Astrocyte of the spinal cord (primary cell): Measurements from ENCODE around the gene PRKCE.

ENCODE experiments used
- DNase-seq: peaks from one replicate; pipeline ENCODE4 v3.0.0; 2011; ENCODE audit warnings: low read depth, low spot score
- H3K4me3 ChIP-seq: 2 replicates; pipeline ENCODE4 v1.5.1; 2011; ENCODE audit warnings: low read depth, mild to moderate bottlenecking, low read length, moderate library complexity
- in situ Hi-C: cut with HindIII; loops from 2 replicates; pipeline ENCODE4 v1.10.0; 2017; ENCODE audit warnings: low sequenced_read_pairs
- TF ChIP-seq, protein P1 (sequence below): IDR thresholded peaks from 2 replicates; pipeline ENCODE4 v1.5.1; 2012; ENCODE audit warnings: low read depth, mild to moderate bottlenecking, low read length, inconsistent platforms

Gene PRKCE

DNA sequence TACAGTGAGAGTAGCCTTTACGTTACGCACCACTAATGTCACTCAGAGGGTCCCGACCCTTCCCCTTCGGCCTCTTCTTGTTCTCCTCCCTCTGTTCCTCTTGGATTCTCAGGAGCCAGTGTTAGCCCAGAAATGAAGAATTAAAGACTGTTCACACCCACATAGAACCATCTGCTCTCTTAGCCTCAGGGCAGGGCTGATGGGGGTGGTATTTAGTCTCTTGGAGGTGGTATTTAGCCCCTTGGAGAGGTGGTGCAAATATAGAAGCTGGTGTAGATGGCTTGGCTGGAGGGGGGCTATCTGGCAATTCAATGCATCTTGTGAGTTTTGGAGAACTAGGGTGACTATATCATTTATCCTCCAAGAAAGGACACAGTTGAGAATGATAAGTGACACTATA is 286.5 kb downstream of the PRKCE start:
- H3K4me3 ChIP-seq, result no peak overlapping the region
- no peak for DNase-seq
- TF ChIP-seq, protein P1, sequence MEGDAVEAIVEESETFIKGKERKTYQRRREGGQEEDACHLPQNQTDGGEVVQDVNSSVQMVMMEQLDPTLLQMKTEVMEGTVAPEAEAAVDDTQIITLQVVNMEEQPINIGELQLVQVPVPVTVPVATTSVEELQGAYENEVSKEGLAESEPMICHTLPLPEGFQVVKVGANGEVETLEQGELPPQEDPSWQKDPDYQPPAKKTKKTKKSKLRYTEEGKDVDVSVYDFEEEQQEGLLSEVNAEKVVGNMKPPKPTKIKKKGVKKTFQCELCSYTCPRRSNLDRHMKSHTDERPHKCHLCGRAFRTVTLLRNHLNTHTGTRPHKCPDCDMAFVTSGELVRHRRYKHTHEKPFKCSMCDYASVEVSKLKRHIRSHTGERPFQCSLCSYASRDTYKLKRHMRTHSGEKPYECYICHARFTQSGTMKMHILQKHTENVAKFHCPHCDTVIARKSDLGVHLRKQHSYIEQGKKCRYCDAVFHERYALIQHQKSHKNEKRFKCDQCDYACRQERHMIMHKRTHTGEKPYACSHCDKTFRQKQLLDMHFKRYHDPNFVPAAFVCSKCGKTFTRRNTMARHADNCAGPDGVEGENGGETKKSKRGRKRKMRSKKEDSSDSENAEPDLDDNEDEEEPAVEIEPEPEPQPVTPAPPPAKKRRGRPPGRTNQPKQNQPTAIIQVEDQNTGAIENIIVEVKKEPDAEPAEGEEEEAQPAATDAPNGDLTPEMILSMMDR, result no peak
- in situ Hi-C loops, result no loop called here

- TF ChIP-seq, protein P1, result no peak
- no peak overlapping the region for H3K4me3 ChIP-seq
- in situ Hi-C loops, result no loop called here
- peak; percentile 97 for DNase-seq
These were observed 287.4 kb downstream of the PRKCE start for GRCh38 chr2:45938649-45939511.

GRCh38 chr2:45941531-45942236 is 290.2 kb downstream of the PRKCE start:
- TF ChIP-seq, protein P1, result no peak
- no peak for DNase-seq
- in situ Hi-C loops, result no loop called here
- no peak overlapping the region for H3K4me3 ChIP-seq

DNA sequence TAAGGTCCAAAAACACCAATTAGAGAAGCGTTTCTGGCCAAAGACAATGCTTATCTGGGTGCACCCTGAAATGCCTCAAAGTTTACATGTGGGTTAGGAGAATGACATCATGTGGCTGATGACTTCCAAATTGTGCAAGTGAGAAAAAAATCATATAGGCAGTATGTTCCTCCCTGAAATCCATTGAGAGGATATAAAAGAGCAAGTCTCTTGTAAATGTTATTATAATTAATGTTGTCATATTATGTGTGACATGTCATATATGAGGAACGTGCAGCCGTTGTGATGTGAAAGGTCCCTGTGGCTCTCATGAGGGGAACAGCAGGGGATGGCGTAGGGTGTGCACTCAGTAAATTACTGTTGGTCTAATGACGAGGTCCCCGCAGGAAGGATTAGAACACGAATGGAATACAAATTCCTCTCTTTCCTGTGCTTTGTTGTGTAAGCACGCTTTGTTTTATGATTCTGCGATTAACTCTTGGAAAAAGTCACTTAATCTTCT is 290.8 kb downstream of the PRKCE start:
- TF ChIP-seq, protein P1, result no peak
- no peak for DNase-seq
- in situ Hi-C loops, result no loop called here
- H3K4me3 ChIP-seq, result no peak overlapping the region

DNA sequence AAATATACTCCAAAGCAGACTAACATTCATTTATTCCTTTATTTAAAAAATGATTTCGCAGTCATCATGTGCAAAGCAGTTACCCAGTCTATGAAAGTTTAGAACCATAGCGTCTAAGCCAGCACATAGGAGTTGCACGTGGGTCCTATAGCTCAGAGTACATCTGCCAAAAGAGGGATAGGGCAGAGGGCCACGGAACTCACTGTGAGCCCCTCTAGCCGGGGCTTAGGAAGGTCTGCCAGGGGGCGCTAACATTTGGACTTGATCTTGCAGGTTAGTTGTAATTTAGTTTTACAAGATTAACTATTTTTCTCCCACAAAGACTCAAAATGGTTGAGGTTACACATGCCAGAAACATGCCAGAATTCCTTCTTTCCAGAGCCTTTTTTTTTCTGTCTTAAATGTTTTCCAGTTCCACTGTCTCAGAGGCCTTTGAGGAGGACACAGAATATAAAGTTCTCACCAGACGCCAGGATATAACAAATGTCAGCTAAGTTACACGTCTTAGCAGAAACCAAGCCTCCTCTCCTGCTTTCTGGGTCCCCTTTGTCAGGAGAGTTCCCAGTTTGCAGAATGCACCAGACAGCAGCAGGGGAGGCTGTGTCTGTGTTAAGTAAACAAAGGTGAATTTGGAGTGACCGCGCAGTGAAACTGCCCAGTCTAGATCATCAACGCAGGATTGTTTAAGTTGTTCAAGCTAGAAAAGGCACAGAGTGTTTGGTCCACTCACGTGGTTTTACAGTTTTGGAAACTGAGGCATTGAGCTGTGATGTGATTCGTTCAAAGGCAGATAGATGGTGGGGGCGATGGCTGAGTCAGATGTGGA is 292.0 kb downstream of the PRKCE start:
- TF ChIP-seq, protein P1, result peak; percentile 9
- in situ Hi-C loops, result no loop called here
- DNase-seq, result peak; percentile 21
- H3K4me3 ChIP-seq, result no peak overlapping the region

GRCh38 chr2:45944074-45944473 is 292.6 kb downstream of the PRKCE start:
- TF ChIP-seq, protein P1, result no peak
- peak; percentile 72 for DNase-seq
- no peak overlapping the region for H3K4me3 ChIP-seq
- in situ Hi-C loops, result no loop called here
